Effector memory CD4-positive, alpha-beta T cell (primary cell): ENCODE data around the gene MDGA2.
"Not testable (repeated sequence)": the region's sequence is repeated elsewhere in the genome, so short reads cannot be mapped to it uniquely, and the experiment has no call there.

Source experiments
- DNase-seq, 3 donors: peaks; one replicate each; pipeline ENCODE4 v3.0.0-alpha.2; 2020
- H3K27ac ChIP-seq: 2 replicates; pipeline ENCODE4 v1.7.0; 2013; ENCODE audit warnings: mild to moderate bottlenecking, low read length, moderate library complexity; ENCODE audit not compliant: insufficient read depth, poor library complexity, severe bottlenecking
- H3K27me3 ChIP-seq: replicated peaks from 2 replicates; pipeline ENCODE4 v1.7.0; 2013; ENCODE audit warnings: mild to moderate bottlenecking, low read length; ENCODE audit not compliant: insufficient read depth, control insufficient read depth, poor library complexity, severe bottlenecking
- H3K36me3 ChIP-seq: 2 replicates; pipeline ENCODE4 v1.7.0; 2013; ENCODE audit warnings: mild to moderate bottlenecking, low read length, moderate library complexity; ENCODE audit not compliant: control insufficient read depth, insufficient read depth
- H3K4me1 ChIP-seq: 2 replicates; pipeline ENCODE4 v1.7.0; 2013; ENCODE audit warnings: low read length, mild to moderate bottlenecking; ENCODE audit not compliant: control insufficient read depth, insufficient read depth, poor library complexity, severe bottlenecking
- H3K4me3 ChIP-seq: 2 replicates; pipeline ENCODE4 v1.7.0; 2013; ENCODE audit warnings: low read length, low read depth, mild to moderate bottlenecking; ENCODE audit not compliant: insufficient read depth, poor library complexity, severe bottlenecking
- H3K9me3 ChIP-seq: 2 replicates; pipeline ENCODE4 v1.7.0; 2013; ENCODE audit warnings: mild to moderate bottlenecking, low read length, moderate library complexity; ENCODE audit not compliant: control insufficient read depth

MDGA2 gene

GRCh38 chr14:47327336-47327735 is 348.1 kb downstream of the MDGA2 start:
- no peak overlapping the region for H3K27ac ChIP-seq
- no peak for DNase-seq
- no peaks in the 10 kb centered on the region for H3K27me3 ChIP-seq
- no peaks in the 10 kb centered on the region for H3K36me3 ChIP-seq
- H3K4me3 ChIP-seq: no peak overlapping the region
- no peaks in the 10 kb centered on the region for H3K4me1 ChIP-seq
- H3K9me3 ChIP-seq: no peaks in the 10 kb centered on the region

GRCh38 chr14:47322751-47323150 is 352.7 kb downstream of the MDGA2 start:
- Histone ChIP-seq H3K4me1 (no peaks in the 10 kb centered on the region), H3K36me3 (no peaks in the 10 kb centered on the region), H3K9me3 (no peaks in the 10 kb centered on the region), H3K27me3 (no peaks in the 10 kb centered on the region), H3K4me3 (no peak overlapping the region), H3K27ac (no peak overlapping the region)
- no peak for DNase-seq

GRCh38 chr14:47302121-47302520 is 373.3 kb downstream of the MDGA2 start:
- H3K9me3 ChIP-seq: no peaks in the 10 kb centered on the region
- no peaks in the 10 kb centered on the region for H3K27me3 ChIP-seq
- H3K4me3 ChIP-seq: no peak overlapping the region
- H3K4me1 ChIP-seq: no peaks in the 10 kb centered on the region
- H3K27ac ChIP-seq: no peak overlapping the region
- no peak for DNase-seq
- H3K36me3 ChIP-seq: no peaks in the 10 kb centered on the region

DNA sequence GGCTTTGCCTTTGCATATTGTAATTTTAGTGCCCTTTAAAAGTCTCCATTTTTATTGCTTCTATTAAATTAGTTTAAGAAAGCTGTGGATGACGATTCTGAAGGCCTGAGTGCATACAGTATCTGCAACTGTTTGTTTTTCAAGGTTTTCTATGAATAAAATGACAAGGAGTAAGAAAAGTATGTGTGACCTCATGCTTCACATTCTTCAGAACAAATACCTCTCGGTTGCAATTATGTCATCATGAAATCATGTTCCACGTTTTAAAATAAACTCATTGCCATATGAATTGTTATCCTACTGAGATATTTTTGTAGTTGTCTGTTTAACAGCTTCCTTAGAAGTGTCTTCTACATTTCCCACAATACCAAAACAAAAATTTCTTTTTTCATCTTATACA is 374.6 kb downstream of the MDGA2 start:
- H3K27me3 ChIP-seq: no peaks in the 10 kb centered on the region
- no peaks in the 10 kb centered on the region for H3K9me3 ChIP-seq
- no peak overlapping the region for H3K4me3 ChIP-seq
- H3K27ac ChIP-seq: no peak overlapping the region
- no peaks in the 10 kb centered on the region for H3K36me3 ChIP-seq
- no peak for DNase-seq
- H3K4me1 ChIP-seq: no peaks in the 10 kb centered on the region

GRCh38 chr14:47297374-47297773 is 378.0 kb downstream of the MDGA2 start:
- no peaks in the 10 kb centered on the region for H3K36me3 ChIP-seq
- H3K4me1 ChIP-seq: no peaks in the 10 kb centered on the region
- no peak overlapping the region for H3K4me3 ChIP-seq
- no peaks in the 10 kb centered on the region for H3K27me3 ChIP-seq
- no peak for DNase-seq
- no peak overlapping the region for H3K27ac ChIP-seq
- no peaks in the 10 kb centered on the region for H3K9me3 ChIP-seq

GRCh38 chr14:47284283-47284682 is 391.1 kb downstream of the MDGA2 start:
- Histone ChIP-seq H3K9me3 (no peaks in the 10 kb centered on the region), H3K4me1 (no peaks in the 10 kb centered on the region), H3K27ac (no peak overlapping the region), H3K27me3 (no peaks in the 10 kb centered on the region), H3K4me3 (no peak overlapping the region), H3K36me3 (no peaks in the 10 kb centered on the region)
- no peak for DNase-seq

DNA sequence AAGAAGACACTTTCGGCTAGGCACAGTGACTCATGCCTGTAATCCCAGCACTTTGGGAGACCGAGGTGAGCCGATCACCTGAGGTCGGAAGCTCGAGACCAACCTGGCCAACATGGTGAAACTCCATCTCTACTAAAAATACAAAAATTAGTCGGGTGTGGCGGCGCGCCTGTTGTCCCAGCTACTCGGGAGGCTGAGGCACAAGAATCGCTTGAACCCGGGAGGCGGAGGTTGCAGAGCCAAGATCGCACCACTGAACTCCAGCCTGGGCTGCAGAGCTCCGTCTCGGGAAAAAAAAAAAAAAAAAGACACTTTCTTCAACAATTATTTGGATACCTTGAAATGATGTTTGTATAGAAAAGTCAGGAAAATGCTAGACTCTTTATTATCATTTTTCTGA is 393.6 kb downstream of the MDGA2 start:
- H3K9me3 ChIP-seq, H3K27me3 ChIP-seq, H3K27ac ChIP-seq, H3K4me3 ChIP-seq, H3K4me1 ChIP-seq, DNase-seq, H3K36me3 ChIP-seq: not testable (repeated sequence)

- Histone ChIP-seq H3K9me3 (no peaks in the 10 kb centered on the region), H3K27me3 (no peaks in the 10 kb centered on the region), H3K27ac (no peak overlapping the region), H3K36me3 (no peaks in the 10 kb centered on the region), H3K4me3 (no peak overlapping the region), H3K4me1 (no peaks in the 10 kb centered on the region)
- no peak for DNase-seq
Measured at GRCh38 chr14:47278233-47278842, 397.1 kb downstream of the MDGA2 start.

DNA sequence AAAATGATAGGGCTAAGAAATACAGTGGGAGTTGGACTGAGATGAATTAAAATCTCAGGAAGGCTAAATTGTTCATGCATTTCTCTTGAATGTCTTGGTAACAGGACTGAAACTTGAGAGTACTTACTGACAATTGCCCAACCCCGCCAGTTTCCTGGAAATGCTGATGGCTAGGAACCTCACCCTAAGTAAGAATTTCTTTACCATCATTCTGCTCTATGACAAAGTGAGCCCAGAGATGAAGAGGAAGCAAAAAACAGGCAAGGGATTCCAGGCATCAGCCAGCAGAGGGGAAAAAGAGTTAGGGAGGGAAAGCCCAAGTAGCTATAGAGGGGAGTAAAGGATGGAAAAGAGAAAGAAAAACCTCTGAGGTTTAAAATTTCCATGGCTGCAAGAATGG is 397.7 kb downstream of the MDGA2 start:
- Histone ChIP-seq H3K4me1 (no peaks in the 10 kb centered on the region), H3K36me3 (no peaks in the 10 kb centered on the region), H3K4me3 (no peak overlapping the region), H3K27ac (no peak overlapping the region), H3K27me3 (no peaks in the 10 kb centered on the region), H3K9me3 (no peaks in the 10 kb centered on the region)
- no peak for DNase-seq

GRCh38 chr14:47276931-47277330 is 398.5 kb downstream of the MDGA2 start:
- Histone ChIP-seq H3K4me3 (no peak overlapping the region), H3K36me3 (no peaks in the 10 kb centered on the region), H3K27me3 (no peaks in the 10 kb centered on the region), H3K27ac (no peak overlapping the region), H3K4me1 (no peaks in the 10 kb centered on the region), H3K9me3 (no peaks in the 10 kb centered on the region)
- DNase-seq: no peak
